ENCODE measurements around the gene RFC5. TPM values are rescaled to one million over a fixed set of nuclear protein-coding genes. Genes with fewer than 3 reads are reported as not detected.

Gene RFC5
- total RNA-seq, 1 experiment from 2014 or later, result 62.1 TPM

- ChIA-PET POLR2A (ENCODE audit: low non-redundant PET) (no interaction called here), CTCF (no interaction called here)
- H3K4me3 ChIP-seq (ENCODE audit: low read depth, low read length, poor library complexity, severe bottlenecking), result no peak overlapping the region
- TF ChIP-seq EZH2 (IDR thresholded peaks at IDR 0.05; ENCODE audit: borderline replicate concordance, low read depth, low read length, poor library complexity, severe bottlenecking) (no peak), CTCF (conservative IDR thresholded peaks at IDR 0.05; ENCODE audit: low read depth, low read length) (no peak)
- DNase-seq (ENCODE audit: low spot score), result no peak
- no TSS peak for BruUV-seq (replicated peaks)
- intact Hi-C loops (cut with micrococcal nuclease; ENCODE audit: unreplicated experiment), result no loop called here
- H3K27ac ChIP-seq (ENCODE audit: low read depth, low read length, poor library complexity, severe bottlenecking), result no peak overlapping the region
- no peaks in the 10 kb centered on the region for H3K4me1 ChIP-seq (ENCODE audit: insufficient read depth, low read length, poor library complexity, severe bottlenecking)
- no peaks in the 10 kb centered on the region for H3K27me3 ChIP-seq (replicated peaks; ENCODE audit: insufficient read depth, low read depth, low read length, poor library complexity)
- no peaks in the 10 kb centered on the region for H3K36me3 ChIP-seq (ENCODE audit: insufficient read depth, low read length, poor library complexity, severe bottlenecking)
- no peaks in the 10 kb centered on the region for H3K9me3 ChIP-seq (ENCODE audit: low read depth, low read length, poor library complexity, severe bottlenecking)
Observed at GRCh38 chr12:118010903-118011302, 5.6 kb upstream of the RFC5 start.

GRCh38 chr12:118011377-118011776 lies 5.1 kb upstream of the RFC5 start:
- no peak overlapping the region for H3K27ac ChIP-seq (ENCODE audit: low read depth, low read length, poor library complexity, severe bottlenecking)
- H3K36me3 ChIP-seq (ENCODE audit: insufficient read depth, low read length, poor library complexity, severe bottlenecking), result no peaks in the 10 kb centered on the region
- POLR2A ChIA-PET (ENCODE audit: low non-redundant PET), result no interaction called here
- CTCF ChIA-PET, result no interaction called here
- no peak for DNase-seq (ENCODE audit: low spot score)
- H3K4me1 ChIP-seq (ENCODE audit: insufficient read depth, low read length, poor library complexity, severe bottlenecking), result no peaks in the 10 kb centered on the region
- H3K4me3 ChIP-seq (ENCODE audit: low read depth, low read length, poor library complexity, severe bottlenecking), result no peak overlapping the region
- no peak for TF ChIP-seq CTCF (conservative IDR thresholded peaks at IDR 0.05; ENCODE audit: low read depth, low read length)
- no peak for TF ChIP-seq EZH2 (IDR thresholded peaks at IDR 0.05; ENCODE audit: borderline replicate concordance, low read depth, low read length, poor library complexity, severe bottlenecking)
- intact Hi-C loops (cut with micrococcal nuclease; ENCODE audit: unreplicated experiment), result no loop called here
- BruUV-seq (replicated peaks), result no TSS peak
- H3K9me3 ChIP-seq (ENCODE audit: low read depth, low read length, poor library complexity, severe bottlenecking), result no peaks in the 10 kb centered on the region
- no peaks in the 10 kb centered on the region for H3K27me3 ChIP-seq (replicated peaks; ENCODE audit: insufficient read depth, low read depth, low read length, poor library complexity)

GRCh38 chr12:118011961-118012360 lies 4.5 kb upstream of the RFC5 start:
- intact Hi-C loops (cut with micrococcal nuclease; ENCODE audit: unreplicated experiment), result no loop called here
- Histone ChIP-seq H3K4me3 (ENCODE audit: low read depth, low read length, poor library complexity, severe bottlenecking) (no peak overlapping the region), H3K9me3 (ENCODE audit: low read depth, low read length, poor library complexity, severe bottlenecking) (no peaks in the 10 kb centered on the region), H3K27ac (ENCODE audit: low read depth, low read length, poor library complexity, severe bottlenecking) (no peak overlapping the region), H3K27me3 (replicated peaks; ENCODE audit: insufficient read depth, low read depth, low read length, poor library complexity) (no peaks in the 10 kb centered on the region), H3K4me1 (ENCODE audit: insufficient read depth, low read length, poor library complexity, severe bottlenecking) (no peaks in the 10 kb centered on the region), H3K36me3 (ENCODE audit: insufficient read depth, low read length, poor library complexity, severe bottlenecking) (no peaks in the 10 kb centered on the region)
- TF ChIP-seq CTCF (conservative IDR thresholded peaks at IDR 0.05; ENCODE audit: low read depth, low read length), result no peak
- TF ChIP-seq EZH2 (IDR thresholded peaks at IDR 0.05; ENCODE audit: borderline replicate concordance, low read depth, low read length, poor library complexity, severe bottlenecking), result no peak
- CTCF ChIA-PET, result no interaction called here
- POLR2A ChIA-PET (ENCODE audit: low non-redundant PET), result no interaction called here
- DNase-seq (ENCODE audit: low spot score), result no peak
- no TSS peak for BruUV-seq (replicated peaks)
